Globus pallidus (tissue), 1 donor: ENCODE results near the gene FUNDC1.

Experiments
- DNase-seq: peaks from one replicate; pipeline ENCODE4 v3.0.0-alpha.2; 2015; ENCODE audit warnings: low spot score

FUNDC1 gene

DNA sequence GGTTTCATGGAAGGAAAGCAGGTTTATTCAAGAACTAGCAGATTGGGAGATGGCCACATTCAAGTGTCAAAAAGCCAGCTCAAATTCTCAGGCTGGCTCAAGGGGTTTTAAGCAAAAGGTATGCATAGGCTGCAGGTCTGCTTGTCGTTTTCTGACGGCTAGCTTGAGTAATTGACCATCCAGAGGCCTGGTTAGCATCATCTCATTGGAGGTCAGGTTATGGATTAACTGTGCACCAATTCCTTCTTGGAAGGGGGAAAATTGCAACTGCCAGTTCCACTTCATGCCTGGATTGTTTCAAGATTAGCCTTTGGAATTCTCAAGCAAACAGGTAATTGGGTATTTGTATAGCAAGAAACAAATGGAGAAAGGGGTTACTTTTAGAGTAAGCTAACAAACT is 62.1 kb downstream of the FUNDC1 start:
- no peak for DNase-seq

DNA sequence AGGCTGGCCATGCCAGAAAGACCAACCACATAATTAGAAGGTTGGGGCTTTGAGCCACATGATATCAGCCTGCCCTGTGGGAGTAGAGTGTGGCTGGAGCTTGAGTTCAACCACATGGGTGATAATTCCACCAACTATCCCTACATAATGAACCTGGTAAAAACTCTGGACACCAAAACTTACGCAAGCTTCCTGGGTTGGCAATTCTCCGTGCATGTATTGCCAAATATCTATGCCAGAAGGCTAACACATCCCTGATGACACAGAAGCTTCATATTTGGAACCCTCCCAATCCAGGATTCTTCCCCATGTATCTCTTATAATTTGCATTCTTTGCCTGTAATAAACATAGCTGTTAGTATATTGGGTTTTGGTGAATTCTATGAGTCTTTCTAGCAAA is 68.2 kb downstream of the FUNDC1 start:
- DNase-seq, result no peak
